GM18517 (cell line): Measurements from ENCODE around the gene PRKCA.
"Not testable (repeated sequence)": the region's sequence is repeated elsewhere in the genome, so short reads cannot be mapped to it uniquely, and the experiment has no call there.

Source experiments
- ATAC-seq: cut with Tn5 transposase; IDR thresholded peaks from one replicate; pipeline ENCODE4 v1.9.1; 2021; ENCODE audit warnings: mild to moderate bottlenecking, moderate library complexity; ENCODE audit not compliant: unreplicated experiment

PRKCA gene

GRCh38 chr17:66480802-66481201 is 178.4 kb downstream of the PRKCA start:
- ATAC-seq: no peak

GRCh38 chr17:66481271-66481670 is 178.9 kb downstream of the PRKCA start:
- ATAC-seq: no peak

- ATAC-seq: no peak
Measured at GRCh38 chr17:66483906-66484305, 181.5 kb downstream of the PRKCA start.

- no peak for ATAC-seq
Measured at GRCh38 chr17:66485309-66485947, 183.0 kb downstream of the PRKCA start.

- no peak for ATAC-seq
Measured at GRCh38 chr17:66487121-66487520, 184.7 kb downstream of the PRKCA start.

- no peak for ATAC-seq
Measured at GRCh38 chr17:66487981-66488468, 185.6 kb downstream of the PRKCA start.

GRCh38 chr17:66488864-66489263 is 186.5 kb downstream of the PRKCA start:
- ATAC-seq: no peak

GRCh38 chr17:66489576-66489975 is 187.2 kb downstream of the PRKCA start:
- not testable (repeated sequence) for ATAC-seq

- no peak for ATAC-seq
Measured at GRCh38 chr17:66491213-66491612, 188.8 kb downstream of the PRKCA start.

- ATAC-seq: no peak
Measured at GRCh38 chr17:66491665-66492064, 189.3 kb downstream of the PRKCA start.

GRCh38 chr17:66492080-66492479 is 189.7 kb downstream of the PRKCA start:
- no peak for ATAC-seq

GRCh38 chr17:66492561-66493005 is 190.2 kb downstream of the PRKCA start:
- ATAC-seq: no peak

- no peak for ATAC-seq
Measured at GRCh38 chr17:66493283-66494019, 191.0 kb downstream of the PRKCA start.

- ATAC-seq: no peak
Measured at GRCh38 chr17:66494023-66494803, 191.8 kb downstream of the PRKCA start.

GRCh38 chr17:66495035-66495434 is 192.6 kb downstream of the PRKCA start:
- no peak for ATAC-seq

- ATAC-seq: no peak
Measured at GRCh38 chr17:66496306-66496705, 193.9 kb downstream of the PRKCA start.

- ATAC-seq: no peak
Measured at GRCh38 chr17:66498580-66498979, 196.2 kb downstream of the PRKCA start.

GRCh38 chr17:66506641-66507040 is 204.2 kb downstream of the PRKCA start:
- no peak for ATAC-seq

GRCh38 chr17:66507103-66507923 is 204.9 kb downstream of the PRKCA start:
- ATAC-seq: no peak

- no peak for ATAC-seq
Measured at GRCh38 chr17:66507982-66508760, 205.8 kb downstream of the PRKCA start.
